Transverse colon (tissue), 4 donors: ENCODE results near the gene TEKT4. TPM values are rescaled to one million over a fixed set of nuclear protein-coding genes. Genes with fewer than 3 reads are reported as not detected.
"Not testable (repeated sequence)": the region's sequence is repeated elsewhere in the genome, so short reads cannot be mapped to it uniquely, and the experiment has no call there.

Experiments used
- DNase-seq: peaks from one replicate; pipeline ENCODE4 v3.0.0-alpha.2; 2019
- H3K27ac ChIP-seq, 4 donors: fragments of 200-600 bp; sonication (generic); 2 replicates each; pipeline ENCODE4 v1.5.1; 2016 to 2018; ENCODE audit warnings: inconsistent platforms in 4 of 4
- H3K27me3 ChIP-seq: fragments of 200-600 bp; sonication (generic); 2 replicates; pipeline ENCODE4 v1.5.1; 2017; ENCODE audit warnings: inconsistent platforms
- H3K36me3 ChIP-seq, 4 donors: fragments of 200-600 bp; sonication (generic); 2 replicates each; pipeline ENCODE4 v1.5.1; 2017 to 2019; ENCODE audit warnings: inconsistent platforms in 4 of 4
- H3K4me1 ChIP-seq, 4 donors: fragments of 200-600 bp; sonication (generic); 2 replicates each; pipeline ENCODE4 v1.5.1; 2017 to 2020; ENCODE audit warnings: inconsistent platforms in 4 of 4
- H3K4me3 ChIP-seq, 4 donors: fragments of 200-600 bp; sonication (generic); 1 replicate in 1 of 4; 2 replicates in 3 of 4; pipeline versions ENCODE4 v1.5.1 to v1.6.1; 2017 to 2019; ENCODE audit warnings: inconsistent platforms in 4 of 4
- H3K9me3 ChIP-seq, 2 donors: fragments of 200-600 bp; sonication (generic); 2 replicates each; pipeline ENCODE4 v1.5.1; 2017 to 2019; ENCODE audit warnings: inconsistent platforms in 2 of 2
- CTCF ChIP-seq, 5 experiments: fragments of 200-600 bp in 3 of 5; fragments of 450-650 bp in 2 of 5; sonication (generic) in 3 of 5; IDR thresholded peaks; 1 replicate in 2 of 5; 2 replicates in 3 of 5; pipeline ENCODE4 v1.5.1; 2016 to 2017; ENCODE audit warnings: antibody characterized with exemption in 5 of 5, inconsistent platforms in 3 of 5, mild to moderate bottlenecking in 2 of 5, moderate library complexity in 1 of 5
- EP300 ChIP-seq: sonication (generic); formaldehyde crosslinking; IDR thresholded peaks from one replicate; pipeline ENCODE4 v1.6.1; 2017; ENCODE audit warnings: antibody characterized with exemption, low read depth
- POLR2A ChIP-seq: fragments of 450-650 bp; IDR thresholded peaks from one replicate; pipeline ENCODE4 v1.6.1; 2016; ENCODE audit warnings: antibody characterized with exemption, mild to moderate bottlenecking, moderate library complexity
- POLR2AphosphoS5 ChIP-seq, 3 donors: sonication (generic); formaldehyde crosslinking; IDR thresholded peaks; one replicate each; pipeline ENCODE4 v1.6.1; 2016; ENCODE audit warnings: antibody characterized with exemption in 3 of 3
- WGBS, 2 donors: methylation state at CpG; one replicate each; pipeline ENCODE4 v1.1.5; 2018; ENCODE audit warnings: low coverage in 1 of 2; 5-methylcytosine and 5-hydroxymethylcytosine counted together
- in situ Hi-C, 4 donors: fragments of 200-750 bp; cut with MboI; loops; one replicate each; pipeline versions ENCODE4 v1.15.0 to v1.15.1; 2017; ENCODE audit warnings: low sequenced_read_pairs in 3 of 4, low pct_ligation_motif_present in 1 of 4, low pct_unique_long_range_greater_than_20kb in 1 of 4
- intact Hi-C: fragments of 100-400 bp; cut with DNase I; formaldehyde crosslinking; loops from one replicate; pipeline ENCODE4 v1.15.1; 2023; ENCODE audit warnings: low total_unique reads
- total RNA-seq, 4 donors: library from RNA; depleted of rRNA; stranded (reverse); fragments of >200 nt; gene quantifications; one replicate each; pipeline ENCODE4 v1.1.0, GENCODE V29; 2016

TEKT4 gene
- total RNA-seq, 4 donors from 2014 or later = not detected

- Histone ChIP-seq H3K4me3 (no peak overlapping the region), H3K27ac (no peak overlapping the region), H3K9me3 (no peaks in the 10 kb centered on the region), H3K36me3 (no peaks in the 10 kb centered on the region), H3K4me1 (no peaks in the 10 kb centered on the region), H3K27me3 (no peaks in the 10 kb centered on the region)
- TF ChIP-seq CTCF (IDR thresholded peaks at IDR 0.05) = no peak
- TF ChIP-seq EP300 = no peak
- no peak for TF ChIP-seq POLR2AphosphoS5 (IDR thresholded peaks at IDR 0.05)
- no peak for TF ChIP-seq POLR2A
- in situ Hi-C loops = no loop called here
- WGBS, 2 donors = 73% methylated on average over 4 of the region's 6 CpGs; no CpG with 5 or more reads in 1 of the 2 donors
- no peak for DNase-seq
- intact Hi-C loops = no loop called here
Measured at GRCh38 chr2:94881070-94881469, 9.8 kb downstream of the TEKT4 start.

- intact Hi-C loops (no loop called here), in situ Hi-C loops (no loop called here)
- Histone ChIP-seq H3K4me3 (no peak overlapping the region), H3K27me3 (no peaks in the 10 kb centered on the region), H3K4me1 (no peaks in the 10 kb centered on the region), H3K27ac (no peak overlapping the region), H3K36me3 (no peaks in the 10 kb centered on the region), H3K9me3 (no peaks in the 10 kb centered on the region)
- TF ChIP-seq POLR2A = no peak
- TF ChIP-seq EP300 = no peak
- no peak for TF ChIP-seq CTCF (IDR thresholded peaks at IDR 0.05)
- TF ChIP-seq POLR2AphosphoS5 (IDR thresholded peaks at IDR 0.05) = no peak
- no peak for DNase-seq
- 40 to 50% methylated on average over 2 to 4 of the region's 4 CpGs for WGBS, 2 donors
Measured at GRCh38 chr2:94890234-94890633, 19.0 kb downstream of the TEKT4 start.

- DNase-seq, H3K27me3 ChIP-seq, H3K36me3 ChIP-seq, H3K4me3 ChIP-seq, intact Hi-C loops, H3K4me1 ChIP-seq, H3K27ac ChIP-seq, H3K9me3 ChIP-seq, in situ Hi-C loops: not testable (repeated sequence)
- 63 to 83% methylated on average over 2 to 7 of the region's 7 CpGs for WGBS, 2 donors
Measured at GRCh38 chr2:94895273-94895672, 24.0 kb downstream of the TEKT4 start.

- H3K27ac ChIP-seq, DNase-seq, H3K4me3 ChIP-seq, H3K27me3 ChIP-seq, intact Hi-C loops, H3K36me3 ChIP-seq, in situ Hi-C loops, H3K9me3 ChIP-seq, H3K4me1 ChIP-seq: not testable (repeated sequence)
- WGBS, 2 donors = 60 to 69% methylated on average over 2 to 4 of the region's 4 CpGs
Measured at GRCh38 chr2:94906976-94907375, 35.7 kb downstream of the TEKT4 start.

GRCh38 chr2:94923196-94923595 is 52.0 kb downstream of the TEKT4 start:
- H3K27me3 ChIP-seq = no peaks in the 10 kb centered on the region
- H3K9me3 ChIP-seq = no peaks in the 10 kb centered on the region
- no peak overlapping the region for H3K4me3 ChIP-seq
- DNase-seq = no peak
- 60 to 76% methylated on average over 6 to 11 of the region's 11 CpGs for WGBS, 2 donors
- no peaks in the 10 kb centered on the region for H3K4me1 ChIP-seq
- TF ChIP-seq EP300 (no peak), POLR2A (no peak), CTCF (IDR thresholded peaks at IDR 0.05) (no peak), POLR2AphosphoS5 (IDR thresholded peaks at IDR 0.05) (no peak)
- H3K27ac ChIP-seq = no peak overlapping the region
- in situ Hi-C loops = no loop called here
- no peaks in the 10 kb centered on the region for H3K36me3 ChIP-seq
- intact Hi-C loops = no loop called here

- H3K36me3 ChIP-seq, H3K9me3 ChIP-seq, DNase-seq, H3K27ac ChIP-seq, intact Hi-C loops, in situ Hi-C loops, H3K4me3 ChIP-seq, H3K27me3 ChIP-seq, H3K4me1 ChIP-seq: not testable (repeated sequence)
- WGBS, 2 donors = 44 to 49% methylated on average over 2 of the region's 2 CpGs
Measured at GRCh38 chr2:94924999-94925398, 53.8 kb downstream of the TEKT4 start.
